OCI-LY7 (cell line): Measurements from ENCODE around the gene THAP11.

ENCODE experiments used
- EZH2phosphoT487 ChIP-seq: fragments of 200-600 bp; sonication (generic); IDR thresholded peaks from 2 replicates; pipeline ENCODE4 v1.6.1; 2018; ENCODE audit warnings: low read depth, borderline replicate concordance, mild to moderate bottlenecking, mixed run types, antibody characterized with exemption, low read length, moderate library complexity, mixed read lengths
- TF ChIP-seq, protein P1 (sequence below): fragments of 200-600 bp; sonication (generic); conservative IDR thresholded peaks from 2 replicates; pipeline ENCODE4 v1.5.1; 2014; ENCODE audit warnings: mild to moderate bottlenecking, antibody characterized with exemption, low read length, moderate library complexity, mixed read lengths

DNA sequence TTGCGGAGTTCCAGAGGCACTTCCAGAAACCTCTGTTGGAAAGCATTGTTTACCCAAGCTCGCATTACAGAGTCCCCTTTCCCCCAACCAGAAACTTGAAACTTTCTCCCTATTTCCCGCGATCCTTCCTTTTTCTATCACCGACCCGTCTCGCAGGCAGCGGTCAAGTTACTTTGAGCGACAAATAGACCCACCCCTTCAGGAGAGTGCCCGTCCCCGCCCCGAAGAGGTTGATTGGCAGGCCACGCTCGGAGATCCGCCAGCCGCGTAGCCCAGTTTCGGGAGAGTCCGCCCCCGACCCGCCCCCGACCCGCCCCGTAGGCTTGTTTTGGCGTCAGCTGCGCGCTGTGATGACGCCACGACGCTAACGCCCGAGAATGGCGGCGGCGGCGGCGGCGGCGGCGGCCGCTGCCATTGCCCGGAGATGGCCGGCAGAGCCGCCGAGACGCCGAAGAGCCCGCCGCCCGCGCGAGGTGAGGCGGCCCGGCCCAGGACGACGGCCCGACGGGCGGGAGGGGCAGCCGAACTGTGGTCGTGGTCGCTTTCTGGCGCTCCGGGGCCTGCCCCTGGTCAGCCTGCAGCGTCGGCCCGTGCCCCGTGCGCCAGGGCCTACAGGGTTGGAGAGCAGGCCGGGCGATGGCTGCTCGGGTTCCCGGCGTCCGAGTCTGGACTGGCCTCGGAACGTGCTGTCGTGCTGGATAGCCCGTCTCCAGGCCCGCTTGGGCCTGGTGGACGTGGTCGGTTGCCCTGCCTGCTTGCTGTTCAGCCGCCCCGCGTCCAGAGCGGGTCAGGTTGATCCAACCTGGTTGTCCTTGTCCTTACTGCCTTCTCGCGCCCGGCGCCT lies 51.0 kb downstream of the THAP11 start, which contains the start of gene PSKH1:
- TF ChIP-seq, protein P1, sequence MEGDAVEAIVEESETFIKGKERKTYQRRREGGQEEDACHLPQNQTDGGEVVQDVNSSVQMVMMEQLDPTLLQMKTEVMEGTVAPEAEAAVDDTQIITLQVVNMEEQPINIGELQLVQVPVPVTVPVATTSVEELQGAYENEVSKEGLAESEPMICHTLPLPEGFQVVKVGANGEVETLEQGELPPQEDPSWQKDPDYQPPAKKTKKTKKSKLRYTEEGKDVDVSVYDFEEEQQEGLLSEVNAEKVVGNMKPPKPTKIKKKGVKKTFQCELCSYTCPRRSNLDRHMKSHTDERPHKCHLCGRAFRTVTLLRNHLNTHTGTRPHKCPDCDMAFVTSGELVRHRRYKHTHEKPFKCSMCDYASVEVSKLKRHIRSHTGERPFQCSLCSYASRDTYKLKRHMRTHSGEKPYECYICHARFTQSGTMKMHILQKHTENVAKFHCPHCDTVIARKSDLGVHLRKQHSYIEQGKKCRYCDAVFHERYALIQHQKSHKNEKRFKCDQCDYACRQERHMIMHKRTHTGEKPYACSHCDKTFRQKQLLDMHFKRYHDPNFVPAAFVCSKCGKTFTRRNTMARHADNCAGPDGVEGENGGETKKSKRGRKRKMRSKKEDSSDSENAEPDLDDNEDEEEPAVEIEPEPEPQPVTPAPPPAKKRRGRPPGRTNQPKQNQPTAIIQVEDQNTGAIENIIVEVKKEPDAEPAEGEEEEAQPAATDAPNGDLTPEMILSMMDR = no peak
- no peak for TF ChIP-seq EZH2phosphoT487
